ENCODE measurements around the gene MMRN1.

The MMRN1 gene

GRCh38 chr4:89998469-89999011 is 103.9 kb downstream of the MMRN1 start:
- DNase-seq: no peak

- no peak for DNase-seq
Measured at GRCh38 chr4:90001023-90001422, 106.4 kb downstream of the MMRN1 start.

GRCh38 chr4:90002441-90003062 is 107.9 kb downstream of the MMRN1 start:
- no peak for DNase-seq

Measured in right kidney (tissue), 1 donor.